Cardiac septum (tissue), 1 donor: ENCODE data around the gene ACP1. TPM values are rescaled to one million over a fixed set of nuclear protein-coding genes. Genes with fewer than 3 reads are reported as not detected.

Experiments used
- DNase-seq: peaks from one replicate; pipeline ENCODE4 v3.0.0-alpha.2; 2020; ENCODE audit warnings: low spot score
- intact Hi-C: fragments of 100-400 bp; cut with DNase I; formaldehyde crosslinking; loops from one replicate; pipeline ENCODE4 v1.14.0; 2022
- long read RNA-seq: library from polyadenylated mRNA; unstranded; transcript quantifications from one replicate; pipeline ENCODE4 v2.0.0, GENCODE V29; 2021
- total RNA-seq: library from RNA; stranded (reverse); fragmentation: NEBNext Ultra II Directional; extraction: Animal tissue kit (Norgen Biotek cat#: 25700); gene quantifications from one replicate; pipeline ENCODE4 v1.2.1, GENCODE V29; 2021
- donor health status: DM: no; HTN: no; CAD: no.

Gene ACP1
- 64.6 TPM for total RNA-seq
- long read RNA-seq, transcript ACP1-209 (7 exons, 577 nt), result minor isoform, 23 of 150 reads
- long read RNA-seq, transcript ACP1-202 (6 exons, 1,552 nt), result minor isoform, 15 of 150 reads
- long read RNA-seq, transcript ACP1-201 (6 exons, 1,549 nt), result major isoform, 102 of 150 reads
- long read RNA-seq, partial matches to known transcripts, result 2 of 150 reads
- long read RNA-seq, other reads (novel, unspliced or antisense), result 6 of 150 reads

GRCh38 chr2:264493-265468 is at the start of gene ACP1:
ACP1 (plus strand) TSS chr2:264947; CDS start chr2:264965, 18 bp downstream.
- peak; percentile 96 for DNase-seq
- intact Hi-C loops, result no loop called here

DNA sequence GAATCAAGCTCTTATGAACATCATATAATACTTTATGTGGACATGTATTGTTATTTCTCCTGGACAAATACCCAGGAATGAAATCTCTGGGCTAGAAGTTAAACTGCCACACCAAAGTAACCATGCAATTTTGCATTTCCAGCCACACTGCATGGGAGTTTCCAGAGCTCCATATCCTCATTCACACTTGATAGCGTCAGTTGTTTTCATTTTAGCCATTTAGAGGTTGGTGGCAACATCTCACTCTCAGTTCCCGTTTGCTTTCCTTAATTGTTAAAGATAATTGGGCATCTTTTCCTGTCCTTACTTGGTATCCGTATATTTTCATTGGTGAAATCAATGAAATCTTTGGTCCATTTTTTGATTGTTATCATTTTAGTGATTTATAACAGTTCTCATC is 48.7 kb upstream of the ACP1 start:
- DNase-seq, result no peak
- intact Hi-C loops, result no loop called here

GRCh38 chr2:223451-223850 is 41.3 kb upstream of the ACP1 start:
- intact Hi-C loops, result no loop called here

DNA sequence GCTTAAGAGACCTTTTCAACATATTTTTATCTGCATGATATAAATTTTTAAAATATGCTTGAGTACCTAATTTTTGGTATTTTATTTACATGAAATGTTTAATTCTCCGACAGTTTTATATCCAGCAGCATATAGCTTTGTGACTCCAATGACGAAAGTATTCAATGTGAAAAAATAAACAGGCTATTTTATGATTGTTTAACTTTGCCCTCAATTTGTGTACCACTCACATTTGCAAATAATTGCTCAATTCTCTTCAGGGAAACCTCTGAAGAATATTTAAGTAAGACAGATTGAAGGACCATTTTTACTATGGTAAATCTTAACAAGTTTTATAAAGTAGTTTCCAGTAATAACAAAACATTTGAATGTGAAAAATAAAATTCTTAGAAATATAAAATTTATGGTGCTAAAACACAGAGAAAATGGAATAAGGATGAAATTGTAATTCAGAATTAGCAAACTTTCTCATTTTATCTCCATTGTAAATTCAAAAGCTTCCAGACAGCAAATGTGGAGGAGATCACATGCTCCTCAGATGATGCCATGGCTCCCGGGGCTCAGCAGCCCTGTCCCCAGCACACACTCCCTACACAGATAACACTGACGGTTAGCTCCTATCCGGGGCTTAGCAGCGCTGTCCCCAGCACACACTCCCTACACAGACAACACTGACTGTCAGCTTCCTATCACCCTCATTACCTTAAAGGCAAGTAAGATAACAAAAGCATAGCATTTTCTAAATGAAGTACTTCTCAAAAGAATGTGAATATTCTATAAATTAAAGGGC is 40.6 kb upstream of the ACP1 start:
- DNase-seq, result no peak
- intact Hi-C loops, result no loop called here

More at GRCh38 chr2:223451-223850, 41.3 kb upstream of the ACP1 start:
- DNase-seq, result no peak

GRCh38 chr2:228115-228514 is 36.6 kb upstream of the ACP1 start:
- DNase-seq, result no peak
- intact Hi-C loops, result no loop called here

GRCh38 chr2:228518-229278 is 36.0 kb upstream of the ACP1 start:
- DNase-seq, result no peak
- intact Hi-C loops, result no loop called here

DNA sequence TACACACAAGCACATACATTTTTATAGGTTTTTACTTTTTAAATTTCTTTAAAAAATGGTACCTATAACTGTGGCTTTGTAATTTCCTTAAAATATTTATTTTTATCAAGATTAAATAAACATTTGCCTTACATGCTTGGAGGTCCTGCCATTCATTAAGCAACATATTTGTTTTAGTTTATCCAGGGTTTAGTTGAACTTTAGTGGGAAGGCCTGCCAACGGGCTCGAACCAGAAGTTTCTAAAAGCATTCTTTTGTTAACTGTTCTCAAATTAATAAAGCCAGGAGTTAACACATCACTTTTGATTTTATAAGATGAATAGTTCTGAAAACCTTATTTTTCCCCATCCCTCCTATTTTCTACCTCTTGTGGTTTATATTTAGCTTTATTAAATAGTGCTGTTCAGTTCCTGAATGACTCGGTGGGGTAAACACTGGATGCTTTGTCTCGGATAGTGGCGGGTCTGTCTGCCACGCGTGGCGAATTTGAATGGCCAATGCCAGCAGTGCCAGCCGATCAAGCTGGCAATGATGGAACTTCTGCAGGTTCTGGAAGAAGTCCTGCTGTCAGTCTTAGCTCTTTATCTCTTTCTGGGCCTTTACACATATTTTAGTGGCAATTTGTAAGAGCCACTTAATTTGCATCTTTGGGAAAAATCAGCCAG is 33.1 kb upstream of the ACP1 start:
- no peak for DNase-seq
- intact Hi-C loops, result no loop called here

- DNase-seq, result no peak
- intact Hi-C loops, result no loop called here
These were observed 31.7 kb upstream of the ACP1 start for GRCh38 chr2:233030-233429.

DNA sequence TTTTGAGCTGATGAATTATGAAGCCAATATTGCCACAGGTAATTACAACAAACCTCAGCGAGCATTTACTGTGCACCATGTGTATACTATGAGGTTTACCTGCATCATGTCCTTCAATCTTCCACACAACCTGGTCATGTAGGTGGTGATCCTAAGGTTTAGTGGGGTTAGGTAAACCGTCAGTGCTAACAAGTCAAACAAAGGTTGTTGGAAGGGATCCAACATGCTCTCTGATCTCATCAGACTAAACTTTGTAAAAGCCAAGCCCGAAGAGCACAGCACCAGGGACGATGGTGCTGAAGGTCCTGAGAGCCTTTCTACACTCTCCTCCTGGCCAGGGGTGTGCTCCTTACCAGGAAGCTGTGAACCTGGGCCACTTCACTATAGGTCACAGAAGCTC is 30.3 kb upstream of the ACP1 start:
- intact Hi-C loops, result no loop called here
- no peak for DNase-seq

DNA sequence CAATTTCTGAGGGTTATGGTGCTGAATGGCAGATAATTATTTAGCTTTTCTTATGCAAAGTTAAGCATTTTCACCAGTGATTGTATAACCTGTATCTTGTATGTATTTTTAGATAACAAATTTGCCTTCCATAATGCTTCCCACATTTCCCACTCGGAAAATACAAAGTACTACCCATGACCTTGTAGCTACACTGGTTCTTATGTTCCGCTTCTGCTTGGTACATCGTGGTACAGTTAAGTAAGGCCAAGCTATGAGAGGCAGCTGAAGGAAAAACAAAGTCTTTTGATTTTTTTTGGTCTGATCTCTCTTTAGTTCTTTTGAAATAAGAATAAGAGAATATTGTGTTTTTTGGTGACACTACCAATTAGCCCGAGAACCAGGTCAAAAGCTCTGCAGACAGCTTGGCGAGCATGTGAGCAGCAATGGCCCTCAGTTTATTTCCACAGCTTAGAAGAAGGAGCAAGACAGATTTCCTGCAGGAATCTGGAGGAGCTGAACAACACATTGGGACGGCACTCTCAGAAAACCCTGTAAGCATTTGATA is 27.7 kb upstream of the ACP1 start:
- intact Hi-C loops, result no loop called here
- no peak for DNase-seq

DNA sequence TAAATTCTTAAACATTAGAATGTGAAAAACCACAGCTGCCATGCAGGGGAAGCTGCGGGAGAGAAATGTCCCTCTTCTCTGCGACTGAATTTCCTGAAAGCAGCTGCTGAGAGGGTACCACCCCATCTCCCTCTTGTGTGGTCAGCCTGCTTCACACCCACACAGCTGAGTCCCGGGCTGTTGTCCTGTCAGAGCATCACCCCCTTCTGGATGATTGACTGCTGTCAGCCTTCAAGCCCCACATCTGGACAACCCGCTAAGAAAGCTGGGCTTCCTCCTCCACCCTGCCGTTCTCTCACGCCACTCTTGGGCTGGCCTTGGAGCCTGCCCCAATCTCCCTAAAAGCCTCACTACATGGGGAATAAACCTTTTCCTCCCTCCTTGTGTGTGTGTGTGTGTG is 26.9 kb upstream of the ACP1 start:
- intact Hi-C loops, result no loop called here
- DNase-seq, result no peak

DNA sequence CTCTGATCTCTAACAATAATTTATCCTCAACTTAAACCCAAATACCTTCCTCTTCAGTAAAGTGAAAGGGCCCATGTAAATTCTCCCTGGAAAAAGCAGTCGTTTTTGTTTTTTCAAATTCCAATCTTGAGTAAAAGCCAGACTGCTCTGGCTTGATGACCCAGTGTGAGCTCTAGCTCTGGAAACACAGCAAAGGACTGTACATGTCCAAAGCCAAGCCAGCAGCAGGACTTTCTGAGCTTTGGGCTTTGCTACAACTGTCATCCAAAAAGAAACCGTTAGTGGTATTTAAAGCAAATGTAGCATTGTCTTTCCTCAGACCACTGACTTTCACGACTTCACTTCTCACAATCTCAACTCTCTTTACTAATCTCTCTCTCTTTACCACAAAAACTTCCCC is 26.3 kb upstream of the ACP1 start:
- intact Hi-C loops, result no loop called here
- DNase-seq, result no peak

DNA sequence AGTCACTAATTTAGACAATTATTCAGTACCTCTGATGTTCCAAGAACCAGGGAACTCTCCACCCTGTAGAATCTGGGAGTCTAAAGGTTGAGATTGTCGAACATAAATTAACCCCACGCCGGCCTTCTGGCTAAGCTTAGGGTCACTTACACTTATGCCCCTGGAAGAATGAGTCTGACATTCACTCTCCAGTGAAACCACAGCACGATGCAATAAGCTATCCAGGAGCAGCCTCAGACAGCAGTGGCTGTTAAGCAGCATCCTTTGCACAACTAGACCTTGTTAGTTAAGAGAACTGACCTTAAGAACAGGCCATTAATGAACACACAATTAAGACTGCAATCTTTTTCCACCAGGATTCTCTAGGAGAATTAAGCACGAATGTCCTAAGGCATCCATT is 25.9 kb upstream of the ACP1 start:
- DNase-seq, result no peak
- intact Hi-C loops, result no loop called here

DNA sequence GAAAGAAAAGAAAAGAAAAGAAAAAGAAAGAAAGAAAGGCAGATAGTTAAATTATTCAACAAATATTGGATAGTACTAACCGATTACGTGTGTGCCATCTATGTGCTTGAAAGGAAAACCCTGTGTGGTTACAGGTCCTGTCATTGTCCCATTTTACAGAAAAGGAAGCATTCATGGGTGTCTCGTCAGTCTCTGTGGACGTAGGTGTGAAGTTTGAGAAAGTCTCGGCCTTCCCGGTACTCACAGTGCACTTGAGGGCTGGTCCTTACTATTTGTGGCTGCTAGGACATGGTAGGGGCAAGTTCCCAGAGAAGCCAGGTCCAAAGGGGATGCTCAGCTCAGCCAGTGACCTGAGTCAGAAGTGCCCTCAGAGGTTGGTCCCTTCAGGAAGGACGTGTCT is 20.2 kb upstream of the ACP1 start:
- no peak for DNase-seq
- intact Hi-C loops, result loop anchor here (10.0 kb wide), 1 partner anchor 50 kb away; no protein-coding TSS in a partner anchor

DNA sequence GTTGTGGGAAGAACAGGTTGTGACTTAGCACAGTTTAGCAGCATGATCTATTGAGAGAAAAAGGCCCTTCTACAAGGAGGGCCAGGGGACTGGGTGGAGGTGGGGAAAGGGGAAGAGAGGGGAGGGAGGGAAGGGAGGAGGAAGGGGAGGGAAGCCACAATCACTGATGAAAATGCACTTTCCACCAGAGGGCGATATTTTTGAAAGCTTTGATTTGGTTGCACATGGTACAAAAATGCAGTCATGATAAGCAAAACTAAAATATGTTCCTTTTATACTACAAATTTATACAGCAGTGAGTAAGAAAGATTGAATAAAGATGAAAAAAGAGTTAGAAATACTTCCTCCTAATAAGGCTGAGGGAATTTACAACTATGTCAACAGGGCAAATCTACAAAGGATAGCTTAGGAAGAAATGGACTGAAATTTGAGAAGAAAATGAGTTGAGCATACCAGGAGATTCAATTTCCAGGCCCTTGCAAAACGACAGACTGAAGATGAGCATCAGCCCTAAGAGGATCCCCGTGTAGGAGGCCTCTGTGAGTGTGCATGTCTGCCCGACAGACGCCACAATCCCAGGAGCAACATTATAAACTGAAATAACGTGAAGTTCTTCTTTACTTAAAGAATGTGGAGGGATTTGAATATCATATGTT is 18.1 kb upstream of the ACP1 start:
- intact Hi-C loops, result loop anchor here (10.0 kb wide), 1 partner anchor 48 kb away; no protein-coding TSS in a partner anchor
- no peak for DNase-seq

DNA sequence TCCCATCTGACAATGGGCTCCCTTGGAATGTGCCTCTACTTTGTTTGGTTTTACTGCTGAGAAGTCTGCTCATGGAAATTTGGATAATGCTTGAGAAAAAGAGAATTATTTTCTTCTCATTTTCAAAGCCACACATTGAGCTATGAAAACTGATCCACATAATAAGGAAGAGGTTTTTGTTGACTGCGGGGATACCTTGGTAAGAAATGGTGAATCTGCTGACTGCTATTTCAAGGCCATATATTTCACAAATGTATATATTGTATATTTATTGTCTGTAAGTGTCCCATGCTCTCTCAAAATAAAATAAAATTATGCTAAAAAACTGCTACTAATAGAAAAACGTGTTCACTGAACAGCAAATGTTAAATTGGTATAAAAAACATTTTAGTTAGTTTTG is 16.0 kb upstream of the ACP1 start:
- no peak for DNase-seq
- intact Hi-C loops, result loop anchor here (10.0 kb wide), 1 partner anchor 46 kb away; no protein-coding TSS in a partner anchor

DNA sequence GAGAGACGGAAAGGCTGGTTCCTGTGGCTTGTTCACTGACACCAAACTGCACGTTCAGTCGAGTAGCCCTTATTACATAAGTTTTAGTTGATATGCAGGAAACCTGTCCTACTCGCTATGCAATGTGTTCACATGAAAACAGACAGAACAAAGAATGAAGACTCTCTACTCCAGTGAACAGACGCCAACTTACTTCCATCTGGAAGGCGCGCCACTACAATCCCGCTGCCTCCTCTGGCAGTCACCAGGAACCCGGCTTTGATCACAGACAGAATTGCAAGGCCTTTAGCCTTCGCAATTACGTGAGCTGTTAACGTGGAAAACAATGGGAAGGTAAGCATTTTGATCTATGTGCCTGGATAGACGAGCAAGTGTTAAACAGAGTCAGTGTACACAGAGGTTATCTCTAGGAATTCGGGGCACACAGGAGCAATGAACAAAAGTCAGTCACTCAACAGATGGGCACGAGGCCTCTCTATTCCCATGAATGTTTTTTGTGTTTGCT is 15.2 kb upstream of the ACP1 start:
- intact Hi-C loops, result loop anchor here (10.0 kb wide), 1 partner anchor 45 kb away; no protein-coding TSS in a partner anchor
- no peak for DNase-seq
